MCF 10A (cell line): ENCODE results near the gene MGAT3. TPM values are rescaled to one million over a fixed set of nuclear protein-coding genes. Genes with fewer than 3 reads are reported as not detected.
"Not testable (repeated sequence)": the region's sequence is repeated elsewhere in the genome, so short reads cannot be mapped to it uniquely, and the experiment has no call there.

Experiments
- BruUV-seq: library from RNA; stranded (reverse); fragments of 400-500 nt; replicated peaks from 2 replicates; lab custom pipeline; 2021; lab: Mats Ljungman, UMichigan
- CTCF ChIA-PET: fragments of 300-600 bp; sonication (Branson Sonifier 250); formaldehyde crosslinking; extraction: SDS; loops from one replicate; lab custom pipeline; 2021; ENCODE audit warnings: antibody characterized with exemption, inconsistent platforms; lab: Yijun Ruan, JAX
- POLR2A ChIA-PET: fragments of 300-600, 350-650 bp; sonication (Branson Sonifier 250); formaldehyde crosslinking; extraction: SDS; loops from one replicate; lab custom pipeline; 2020; ENCODE audit warnings: antibody characterized with exemption, inconsistent platforms; lab: Yijun Ruan, JAX
- DNase-seq: peaks from one replicate; pipeline ENCODE4 v3.0.0-alpha.2; 2018; ENCODE audit not compliant: unreplicated experiment
- H3K27ac Mint-ChIP-seq: one replicate; pipeline ENCODE4 v1.8.0; 2022; ENCODE audit warnings: mild to moderate bottlenecking, low read depth, mixed read lengths; ENCODE audit not compliant: unreplicated experiment
- H3K27me3 Mint-ChIP-seq: one replicate; pipeline ENCODE4 v1.8.0; 2022; ENCODE audit warnings: mixed read lengths; ENCODE audit not compliant: insufficient read depth, unreplicated experiment
- H3K36me3 Mint-ChIP-seq: one replicate; pipeline ENCODE4 v1.8.0; 2022; ENCODE audit warnings: mild to moderate bottlenecking, moderate library complexity, mixed read lengths; ENCODE audit not compliant: insufficient read depth, unreplicated experiment
- H3K4me1 Mint-ChIP-seq: one replicate; pipeline ENCODE4 v1.8.0; 2022; ENCODE audit warnings: mixed read lengths; ENCODE audit not compliant: insufficient read depth, unreplicated experiment
- H3K4me3 Mint-ChIP-seq: one replicate; pipeline ENCODE4 v1.8.0; 2022; ENCODE audit warnings: mild to moderate bottlenecking, moderate library complexity, mixed read lengths; ENCODE audit not compliant: unreplicated experiment
- H3K9me3 Mint-ChIP-seq: one replicate; pipeline ENCODE4 v1.8.0; 2022; ENCODE audit warnings: mixed read lengths; ENCODE audit not compliant: unreplicated experiment
- CTCF ChIP-seq: fragments of 200-600 bp; IDR thresholded peaks from one replicate; pipeline ENCODE4 v1.8.0; 2022; ENCODE audit warnings: antibody characterized with exemption, mild to moderate bottlenecking; ENCODE audit not compliant: unreplicated experiment
- intact Hi-C: fragments of 100-400 bp; cut with micrococcal nuclease; formaldehyde crosslinking; loops from 2 replicates; pipeline ENCODE4 v1.14.1; 2022
- total RNA-seq: library from RNA; stranded (reverse); gene quantifications from 2 replicates; pipeline ENCODE4 v1.2.3, GENCODE V29; 2022

MGAT3 gene
- total RNA-seq, 1 experiment from 2014 or later, result not detected

- intact Hi-C loops, result no loop called here
- no peak overlapping the region for H3K4me3 Mint-ChIP-seq
- DNase-seq, result no peak
- BruUV-seq, result no TSS peak
- ChIA-PET CTCF (interaction anchor here (0.6 to 0.7 kb wide), 3 partner anchors 67 to 524 kb away, joined by 3 to 5 read pairs (median 3); no protein-coding TSS in a partner anchor), POLR2A (interaction anchor here (0.6 to 1.7 kb wide), 3 partner anchors 10 to 91 kb away, joined by 4 to 7 read pairs (median 6); partner anchors contain the start of genes RPL3 and TAB1)
- no peak overlapping the region for H3K27ac Mint-ChIP-seq
- peaks cover 7% of the 10 kb centered on the region for H3K4me1 Mint-ChIP-seq
- peaks cover 9% of the 10 kb centered on the region for H3K36me3 Mint-ChIP-seq
- no peak for TF ChIP-seq CTCF
- H3K27me3 Mint-ChIP-seq, result no peaks in the 10 kb centered on the region
- H3K9me3 Mint-ChIP-seq, result no peaks in the 10 kb centered on the region
Observed at GRCh38 chr22:39410264-39410663, 46.5 kb upstream of the MGAT3 start.

GRCh38 chr22:39411828-39412365 lies 44.9 kb upstream of the MGAT3 start:
- peaks cover 17% of the 10 kb centered on the region for H3K36me3 Mint-ChIP-seq
- H3K4me3 Mint-ChIP-seq, BruUV-seq, H3K9me3 Mint-ChIP-seq, intact Hi-C loops, H3K27me3 Mint-ChIP-seq, H3K27ac Mint-ChIP-seq, H3K4me1 Mint-ChIP-seq, CTCF ChIA-PET, DNase-seq: not testable (repeated sequence)
- POLR2A ChIA-PET, result interaction anchor here (0.9 to 1.7 kb wide), 2 partner anchors 12 kb away, joined by 7 read pairs; partner anchors contain the start of gene TAB1

DNA sequence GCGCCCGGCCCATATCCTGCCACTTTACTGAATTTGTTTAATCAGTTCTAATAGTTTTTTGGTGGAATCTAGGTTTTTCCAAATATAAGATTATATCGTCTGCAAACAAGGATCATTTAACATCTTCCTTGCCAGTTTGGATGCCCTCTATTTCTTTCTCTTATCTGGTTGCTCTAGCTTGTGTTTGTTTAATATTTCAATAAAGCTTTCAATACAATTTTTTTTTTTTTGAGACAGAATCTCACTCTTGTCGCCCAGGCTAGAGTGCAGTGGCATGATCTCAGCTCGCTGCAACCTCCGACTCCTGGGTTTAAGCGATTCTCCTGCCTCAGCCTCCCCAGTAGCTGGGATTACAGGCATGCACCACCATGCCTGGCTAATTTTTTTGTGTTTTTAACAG lies 43.6 kb upstream of the MGAT3 start:
- BruUV-seq, H3K4me1 Mint-ChIP-seq, H3K27me3 Mint-ChIP-seq, POLR2A ChIA-PET, H3K9me3 Mint-ChIP-seq, H3K4me3 Mint-ChIP-seq, intact Hi-C loops, H3K27ac Mint-ChIP-seq, DNase-seq: not testable (repeated sequence)
- CTCF ChIA-PET, result interaction anchor here (0.6 kb wide), 2 partner anchors 83 to 933 kb away, joined by 3 read pairs; partner anchors contain the start of gene ADSL
- H3K36me3 Mint-ChIP-seq, result peaks cover 29% of the 10 kb centered on the region

- no TSS peak for BruUV-seq
- H3K4me1 Mint-ChIP-seq, result peaks cover 7% of the 10 kb centered on the region
- peaks cover 41% of the 10 kb centered on the region for H3K36me3 Mint-ChIP-seq
- no peak for DNase-seq
- H3K27me3 Mint-ChIP-seq, result no peaks in the 10 kb centered on the region
- no peak overlapping the region for H3K27ac Mint-ChIP-seq
- H3K9me3 Mint-ChIP-seq, result no peaks in the 10 kb centered on the region
- intact Hi-C loops, result no loop called here
- H3K4me3 Mint-ChIP-seq, result no peak overlapping the region
- CTCF ChIA-PET, result no interaction called here
- TF ChIP-seq CTCF, result no peak
- POLR2A ChIA-PET, result no interaction called here
Observed at GRCh38 chr22:39414377-39414776, 42.4 kb upstream of the MGAT3 start.

GRCh38 chr22:39414886-39415285 lies 41.9 kb upstream of the MGAT3 start:
- DNase-seq, result no peak
- intact Hi-C loops, result no loop called here
- no peak overlapping the region for H3K27ac Mint-ChIP-seq
- ChIA-PET POLR2A (no interaction called here), CTCF (no interaction called here)
- H3K36me3 Mint-ChIP-seq, result peaks cover 46% of the 10 kb centered on the region
- H3K4me1 Mint-ChIP-seq, result peaks cover 7% of the 10 kb centered on the region
- H3K4me3 Mint-ChIP-seq, result no peak overlapping the region
- TF ChIP-seq CTCF, result no peak
- H3K27me3 Mint-ChIP-seq, result no peaks in the 10 kb centered on the region
- no TSS peak for BruUV-seq
- H3K9me3 Mint-ChIP-seq, result no peaks in the 10 kb centered on the region
